Inflammatory macrophage (primary cell): ENCODE results near the gene SH3BP4.

Experiments
- DNase-seq, 2 donors: peaks; one replicate each; pipeline ENCODE4 v3.0.0-alpha.2; 2020 to 2022

SH3BP4 gene

DNA sequence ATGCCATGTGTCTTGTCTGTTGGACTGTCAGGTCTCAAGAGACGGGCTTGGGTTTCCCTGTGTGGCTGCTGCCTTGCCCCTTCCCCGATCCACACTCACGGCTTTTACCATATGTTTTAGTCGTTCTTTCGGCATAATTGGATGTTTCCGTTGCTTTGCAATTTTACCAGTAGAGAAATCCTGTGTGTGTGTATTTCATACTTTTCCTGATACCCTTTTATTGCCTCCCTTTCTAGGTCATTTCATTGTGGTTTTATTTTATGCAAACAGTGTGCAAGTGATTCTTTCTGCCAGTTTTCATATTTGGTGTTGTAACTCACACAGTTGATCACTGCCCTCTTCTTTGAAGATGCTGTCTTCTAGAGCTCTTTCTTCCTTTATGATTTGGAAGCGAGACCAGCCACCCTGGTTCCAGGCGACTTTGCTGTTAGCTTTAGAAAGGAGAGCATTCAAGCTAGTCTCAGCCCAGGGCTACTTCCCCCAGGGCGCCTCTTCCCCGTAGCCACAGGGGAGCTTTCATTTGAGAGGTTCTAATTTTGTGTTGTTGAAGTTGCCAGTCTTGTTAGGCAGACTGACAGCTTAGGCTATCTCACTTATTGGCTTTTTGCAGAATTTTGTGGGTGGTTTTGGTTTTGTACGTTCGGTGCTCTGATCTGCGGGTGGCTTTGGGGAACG is 17.0 kb downstream of the SH3BP4 start:
- no peak for DNase-seq

DNA sequence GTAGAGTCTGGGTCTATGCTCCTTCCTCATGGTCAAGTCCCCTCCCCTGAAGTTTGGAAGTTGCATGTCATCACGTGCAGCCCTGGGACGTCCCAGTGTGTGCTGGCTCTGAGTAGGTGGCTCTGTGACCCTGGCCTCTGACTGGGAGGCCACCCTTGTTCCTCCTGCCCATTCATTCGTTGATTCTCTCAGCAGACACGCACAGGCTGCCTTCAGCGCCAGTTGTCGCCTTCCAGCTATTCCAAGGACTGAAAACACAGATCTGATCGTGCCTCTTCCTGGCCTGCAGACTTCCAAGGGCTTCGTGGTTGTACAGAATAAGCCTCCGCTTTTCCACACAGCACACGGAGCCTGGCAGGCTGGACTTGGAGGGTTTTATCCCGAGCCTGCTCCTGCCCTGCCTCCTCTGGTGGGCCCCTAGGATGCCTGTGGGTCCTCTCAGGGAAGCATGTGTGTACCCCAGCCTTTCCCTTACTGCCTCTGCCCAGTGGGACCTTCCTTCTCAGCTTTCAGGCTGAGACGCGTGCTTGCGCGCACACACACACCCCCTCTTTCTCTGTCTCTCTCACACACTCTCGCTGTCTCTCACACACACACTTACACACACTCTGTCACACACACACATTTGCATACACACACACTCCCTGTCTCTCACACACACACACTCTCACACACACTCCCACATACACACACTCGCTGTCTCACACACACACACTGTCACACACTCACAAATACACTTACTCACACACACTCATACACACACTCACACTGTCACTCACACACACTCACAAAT is 17.7 kb downstream of the SH3BP4 start:
- DNase-seq: peak in 1 of 2 donors; percentile 14

GRCh38 chr2:234970099-234970440 is 18.3 kb downstream of the SH3BP4 start:
- no peak for DNase-seq

GRCh38 chr2:234970477-234970882 is 18.7 kb downstream of the SH3BP4 start:
- DNase-seq: no peak

- no peak for DNase-seq
Measured at GRCh38 chr2:234971496-234971895, 19.7 kb downstream of the SH3BP4 start.

DNA sequence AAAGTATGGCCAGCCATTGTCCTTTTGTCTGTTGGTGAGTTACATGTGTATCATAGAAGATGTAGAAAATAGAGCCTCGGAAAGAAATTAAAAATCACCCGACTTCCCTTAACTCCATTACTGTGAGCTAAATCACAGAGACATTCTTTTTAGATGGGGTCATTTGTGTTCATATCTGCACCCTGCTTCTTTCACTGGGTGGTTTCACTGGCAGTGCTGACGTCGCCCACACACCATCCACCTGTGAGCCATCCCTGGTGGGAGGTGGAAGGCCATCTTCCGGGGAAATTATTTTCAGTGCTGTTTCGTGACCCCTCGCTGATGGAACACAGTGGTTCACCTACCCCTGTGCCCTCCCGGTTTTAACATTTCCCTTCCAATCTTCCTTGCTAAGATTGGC is 21.2 kb downstream of the SH3BP4 start:
- DNase-seq: no peak

DNA sequence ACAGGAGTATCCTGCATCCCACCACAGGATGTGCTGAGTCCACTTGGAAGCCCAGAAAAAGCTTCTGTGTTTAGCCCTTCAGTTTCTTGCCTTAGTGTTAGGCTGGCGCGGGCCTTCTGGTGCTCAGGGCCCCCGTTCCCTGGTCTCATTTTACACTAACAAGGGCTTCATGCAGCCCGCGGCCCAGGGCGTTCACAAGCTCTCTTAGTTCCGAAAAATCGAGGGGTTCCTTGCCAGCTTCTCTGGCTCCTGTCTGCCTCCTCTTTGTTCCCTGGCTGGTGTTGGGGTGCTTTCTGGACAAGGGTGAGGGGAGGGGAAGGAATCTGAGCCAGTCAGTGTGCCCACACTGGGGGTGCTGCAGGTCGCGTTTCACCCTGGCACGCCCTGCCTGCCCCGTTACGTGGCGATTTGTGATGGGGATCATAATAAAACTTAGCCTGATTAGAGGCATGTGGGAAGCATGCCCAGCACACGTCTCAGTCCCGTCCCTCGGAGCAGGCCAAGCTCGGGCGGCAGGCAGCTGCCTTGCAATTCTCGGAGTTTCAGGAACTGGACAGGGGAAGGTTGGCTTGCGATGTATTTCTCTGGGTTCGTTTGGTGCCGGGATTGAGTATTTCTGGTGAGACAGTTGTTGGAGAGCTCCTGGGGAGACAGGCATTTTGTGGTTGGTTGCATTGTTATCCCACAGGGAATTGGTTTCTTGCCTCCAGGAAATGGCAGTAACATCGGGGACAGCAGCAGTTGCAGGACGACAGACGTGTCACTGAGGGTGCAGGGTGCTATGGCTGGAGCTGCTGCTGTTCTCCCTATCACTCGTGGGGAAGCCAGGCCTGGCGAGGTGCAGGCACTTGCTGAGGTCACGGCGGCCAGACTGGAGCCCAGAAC is 22.9 kb downstream of the SH3BP4 start:
- DNase-seq: no peak

DNA sequence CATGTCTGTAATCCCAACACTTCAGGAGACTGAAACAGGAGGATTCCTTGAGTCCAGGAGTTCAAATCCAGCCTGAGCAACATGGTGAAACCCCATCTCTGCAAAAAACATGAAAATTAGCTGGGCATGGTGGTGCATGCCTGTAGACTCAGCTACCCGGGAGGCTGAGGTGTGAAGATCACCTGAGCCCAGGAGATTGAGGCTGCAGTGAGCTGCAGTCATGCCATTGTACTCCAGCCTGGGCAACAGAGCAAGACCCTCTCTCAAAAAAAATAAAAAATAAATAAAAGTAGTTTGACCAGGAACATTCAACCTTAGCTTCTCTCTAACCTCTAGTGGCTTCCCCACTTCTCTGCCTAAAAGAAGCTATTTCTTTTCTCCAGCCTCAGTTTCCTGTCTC is 23.8 kb downstream of the SH3BP4 start:
- no peak for DNase-seq

GRCh38 chr2:234976479-234977227 is 24.8 kb downstream of the SH3BP4 start:
- DNase-seq: no peak

- no peak for DNase-seq
Measured at GRCh38 chr2:234977228-234977679, 25.4 kb downstream of the SH3BP4 start.

GRCh38 chr2:234978466-234979203 is 26.8 kb downstream of the SH3BP4 start:
- no peak for DNase-seq

- DNase-seq: no peak
Measured at GRCh38 chr2:234979204-234980167, 27.7 kb downstream of the SH3BP4 start.

- DNase-seq: no peak
Measured at GRCh38 chr2:234980451-234981187, 28.8 kb downstream of the SH3BP4 start.

DNA sequence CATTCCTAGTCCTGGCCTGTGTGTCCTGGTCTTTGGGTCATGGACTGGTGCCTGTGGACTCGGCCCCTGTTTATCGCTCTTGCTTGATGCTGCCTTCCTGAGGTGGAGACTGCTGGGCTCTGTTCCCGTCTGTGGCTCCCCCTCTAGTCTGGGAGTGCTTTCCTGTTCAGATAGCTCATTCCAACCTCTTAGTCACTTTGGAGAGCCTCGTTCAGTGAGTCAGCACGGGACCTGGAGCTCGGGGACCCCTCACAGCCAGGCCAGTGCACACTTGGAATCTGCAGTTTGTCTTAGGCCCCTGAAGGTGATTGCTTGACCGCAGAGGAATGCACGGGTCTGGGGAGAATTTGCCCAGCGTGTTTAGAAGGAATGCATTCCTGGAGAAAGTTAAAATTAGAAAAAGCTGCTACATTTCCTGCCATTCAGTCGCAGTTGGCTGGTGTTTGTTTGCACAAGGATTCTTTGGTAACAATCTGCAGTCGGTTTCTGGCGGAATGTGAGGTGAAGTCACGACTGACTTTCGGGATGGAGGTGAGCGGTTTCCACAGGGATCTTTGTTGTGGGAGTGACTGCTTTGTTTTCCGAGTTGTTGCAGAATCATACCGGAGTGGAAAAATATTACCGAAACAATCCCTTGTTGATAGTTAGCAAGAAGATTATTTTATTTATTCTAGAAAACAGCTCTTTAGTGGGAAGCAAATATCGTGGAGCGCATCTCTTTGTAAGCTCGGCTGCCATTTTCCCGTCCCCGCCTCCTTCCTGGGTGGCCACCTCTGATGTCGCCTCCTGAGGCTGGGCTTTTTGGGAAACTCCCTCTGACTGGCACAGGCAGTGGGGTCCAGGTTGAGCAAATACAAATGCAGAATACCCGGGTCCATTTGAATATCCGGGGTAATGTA is 29.6 kb downstream of the SH3BP4 start:
- DNase-seq: no peak

GRCh38 chr2:234982096-234982834 is 30.4 kb downstream of the SH3BP4 start:
- no peak for DNase-seq

- DNase-seq: no peak
Measured at GRCh38 chr2:234983011-234983726, 31.4 kb downstream of the SH3BP4 start.

DNA sequence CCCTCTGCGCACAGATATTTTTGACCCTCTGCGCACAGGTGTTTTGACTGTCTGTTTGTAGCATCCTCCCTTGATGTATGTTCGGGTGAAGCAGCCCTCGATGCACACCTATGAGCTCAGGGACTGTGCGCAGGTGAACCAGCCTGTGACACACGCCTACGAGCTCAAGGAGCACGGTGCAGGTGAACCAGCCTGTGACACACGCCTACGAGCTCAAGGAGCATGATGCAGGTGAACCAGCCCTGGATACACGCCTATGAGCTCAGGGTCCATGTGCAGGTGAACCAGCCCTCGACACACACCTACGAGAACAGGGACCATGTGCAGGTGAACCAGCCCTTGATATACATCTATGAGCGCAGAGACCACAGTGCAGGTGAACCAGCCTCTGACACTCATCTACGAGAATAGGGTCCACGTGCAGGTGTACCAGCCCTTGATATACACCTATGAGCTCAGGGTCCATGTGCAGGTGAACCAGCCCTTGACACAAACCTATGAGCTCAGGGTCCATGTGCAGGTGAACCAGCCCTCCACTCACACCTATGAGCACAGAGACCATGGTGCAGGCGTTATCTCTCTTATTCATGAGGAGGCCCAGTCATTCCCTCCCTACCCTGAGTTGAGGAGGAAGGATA is 33.9 kb downstream of the SH3BP4 start:
- no peak for DNase-seq
